Esophagus squamous epithelium (tissue), 4 donors: ENCODE measurements around the gene BPIFB1.

Experiments used
- CTCF ChIP-seq, 6 experiments: fragments of 450-650 bp in 4 of 6; fragments of 200-600 bp in 2 of 6; sonication (generic) in 2 of 6; IDR thresholded peaks; one replicate each; pipeline ENCODE4 v1.5.1; 2016 to 2019; ENCODE audit warnings: antibody characterized with exemption in 6 of 6, mild to moderate bottlenecking in 4 of 6, moderate library complexity in 4 of 6
- POLR2A ChIP-seq, 4 donors: fragments of 450-650 bp; IDR thresholded peaks; one replicate each; pipeline ENCODE4 v1.6.1; 2017; ENCODE audit warnings: antibody characterized with exemption in 4 of 4, mild to moderate bottlenecking in 4 of 4, moderate library complexity in 3 of 4

GRCh38 chr20:33343521-33343920 is 60.5 kb downstream of the BPIFB1 start:
- TF ChIP-seq CTCF (IDR thresholded peaks at IDR 0.05) = no peak
- no peak for TF ChIP-seq POLR2A (IDR thresholded peaks at IDR 0.05)
